ENCODE measurements around the gene LRRC45.

Gene LRRC45

DNA sequence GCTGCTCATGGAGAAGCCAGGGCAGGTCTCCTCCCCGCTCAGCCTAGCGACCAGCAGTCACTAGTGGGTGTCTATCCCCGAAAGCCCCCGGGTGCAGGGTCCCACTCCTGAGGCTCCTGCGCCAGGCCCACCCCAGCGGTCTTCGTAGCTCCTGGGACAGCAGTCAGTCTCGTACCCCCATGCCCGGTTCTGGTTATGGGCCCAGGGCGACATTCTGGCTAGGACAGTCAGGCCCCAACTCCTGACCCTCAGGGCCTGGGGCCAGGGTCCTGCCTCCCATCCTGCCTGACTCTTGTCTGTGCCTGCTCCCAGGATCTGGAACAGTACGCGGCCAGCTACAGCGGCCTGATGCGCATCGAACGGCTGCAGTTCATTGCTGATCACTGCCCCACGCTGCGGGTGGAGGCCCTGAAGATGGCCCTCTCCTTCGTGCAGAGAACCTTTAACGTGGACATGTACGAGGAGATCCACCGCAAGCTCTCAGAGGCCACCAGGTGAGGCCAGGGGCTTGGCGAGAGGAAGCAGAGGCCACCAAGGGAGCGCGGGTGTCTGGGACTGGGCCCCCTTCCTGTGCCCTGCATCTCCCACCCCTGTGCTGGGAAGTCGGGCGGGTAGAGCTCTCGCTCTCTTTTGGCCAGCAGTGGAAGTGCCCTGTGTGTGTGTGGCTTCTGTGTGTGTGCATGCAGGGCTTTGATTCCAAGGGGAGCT, 30.6 kb downstream of the LRRC45 start:
- DNase-seq = no peak

DNA sequence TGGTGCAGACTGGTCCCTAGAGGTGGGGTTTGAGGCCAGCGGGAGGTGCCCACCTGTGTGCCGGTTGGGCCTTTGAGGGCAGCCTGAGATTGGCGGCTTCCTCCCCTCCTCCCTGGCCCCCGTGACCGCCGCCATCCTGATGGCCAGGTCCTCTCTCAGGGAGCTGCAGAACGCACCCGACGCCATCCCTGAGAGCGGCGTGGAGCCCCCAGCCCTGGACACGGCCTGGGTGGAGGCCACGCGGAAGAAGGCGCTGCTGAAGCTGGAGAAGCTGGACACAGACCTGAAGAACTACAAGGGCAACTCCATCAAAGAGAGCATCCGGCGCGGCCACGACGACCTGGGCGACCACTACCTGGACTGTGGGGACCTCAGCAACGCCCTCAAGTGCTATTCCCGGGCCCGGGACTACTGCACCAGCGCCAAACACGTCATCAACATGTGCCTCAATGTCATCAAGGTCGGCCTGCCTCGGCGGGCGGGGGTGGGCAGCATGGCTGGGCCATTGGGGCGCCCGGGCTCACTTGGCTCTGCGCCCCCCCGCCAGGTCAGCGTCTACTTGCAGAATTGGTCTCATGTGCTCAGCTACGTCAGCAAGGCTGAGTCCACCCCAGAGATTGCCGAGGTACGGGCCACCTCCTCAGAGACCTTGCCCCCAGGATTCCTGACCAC, 31.4 kb downstream of the LRRC45 start:
- DNase-seq = no peak

DNA sequence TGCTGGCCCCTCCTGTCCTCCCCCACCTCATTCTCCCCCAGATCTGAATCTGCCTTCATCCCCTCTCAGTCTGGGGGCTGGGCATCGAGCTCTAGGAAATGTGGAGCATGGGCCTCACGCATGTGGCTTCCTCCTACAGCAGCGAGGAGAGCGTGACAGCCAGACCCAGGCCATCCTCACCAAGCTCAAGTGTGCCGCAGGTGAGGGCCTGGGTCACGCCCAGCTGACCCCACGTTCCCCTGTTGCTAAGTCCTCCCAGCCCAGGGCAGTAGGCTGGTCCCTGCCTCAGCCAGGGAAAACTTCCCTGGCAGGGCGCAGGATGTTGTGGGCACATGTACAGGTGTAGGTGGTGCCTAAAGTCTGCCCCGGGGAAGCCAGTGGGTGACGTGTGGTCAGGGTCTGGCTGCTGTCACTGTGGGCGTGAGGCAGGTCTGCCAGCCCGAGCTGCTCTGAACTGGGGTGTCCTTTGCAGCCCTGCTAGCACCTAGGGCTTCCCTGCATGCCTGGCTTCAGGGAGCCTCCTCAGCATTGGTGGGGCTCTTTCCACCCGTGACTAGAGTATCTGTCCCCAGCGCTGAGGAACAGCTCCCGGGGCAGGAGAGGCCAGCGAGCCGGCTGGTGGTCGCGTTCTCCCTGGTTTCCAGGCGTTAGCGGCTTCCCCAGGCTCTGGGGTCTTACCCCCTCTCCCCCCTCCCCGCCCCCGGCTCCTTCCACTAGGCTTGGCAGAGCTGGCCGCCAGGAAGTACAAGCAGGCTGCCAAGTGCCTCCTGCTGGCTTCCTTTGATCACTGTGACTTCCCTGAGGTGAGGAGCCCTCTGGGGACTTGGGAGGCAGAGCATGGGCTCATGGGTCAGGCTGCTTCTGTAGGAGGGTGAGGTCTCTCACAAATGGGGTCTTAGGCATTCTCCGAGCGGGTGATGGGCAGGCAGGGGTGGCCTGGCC, 32.2 kb downstream of the LRRC45 start:
- no peak for DNase-seq

DNA sequence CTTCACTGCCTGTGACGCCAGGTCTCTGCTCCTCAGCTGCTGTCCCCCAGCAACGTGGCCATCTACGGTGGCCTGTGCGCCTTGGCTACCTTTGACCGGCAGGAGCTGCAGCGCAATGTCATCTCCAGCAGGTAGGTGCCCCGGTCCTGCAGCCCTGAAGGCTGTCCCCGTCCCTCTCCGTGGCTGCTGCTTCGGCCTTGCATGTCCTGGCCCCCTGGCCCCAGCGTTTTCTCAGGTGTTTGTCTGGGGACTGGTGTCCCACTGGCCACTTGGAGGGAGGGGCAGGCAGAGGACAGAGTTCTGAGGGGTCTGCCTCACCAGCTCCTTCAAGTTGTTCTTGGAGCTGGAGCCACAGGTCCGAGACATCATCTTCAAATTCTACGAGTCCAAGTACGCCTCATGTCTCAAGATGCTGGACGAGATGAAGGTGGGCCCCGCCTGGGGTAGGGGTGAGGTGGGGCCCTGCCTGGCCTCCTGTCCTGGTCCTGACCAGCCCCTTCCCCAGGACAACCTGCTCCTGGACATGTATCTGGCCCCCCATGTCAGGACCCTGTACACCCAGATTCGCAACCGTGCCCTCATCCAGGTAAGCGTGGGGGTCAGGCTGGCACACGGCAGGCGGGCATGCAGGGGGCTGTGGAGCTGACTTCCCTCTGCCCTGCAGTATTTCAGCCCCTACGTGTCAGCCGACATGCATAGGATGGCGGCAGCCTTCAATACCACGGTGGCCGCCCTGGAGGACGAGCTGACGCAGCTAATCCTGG, 33.0 kb downstream of the LRRC45 start:
- DNase-seq = no peak

DNA sequence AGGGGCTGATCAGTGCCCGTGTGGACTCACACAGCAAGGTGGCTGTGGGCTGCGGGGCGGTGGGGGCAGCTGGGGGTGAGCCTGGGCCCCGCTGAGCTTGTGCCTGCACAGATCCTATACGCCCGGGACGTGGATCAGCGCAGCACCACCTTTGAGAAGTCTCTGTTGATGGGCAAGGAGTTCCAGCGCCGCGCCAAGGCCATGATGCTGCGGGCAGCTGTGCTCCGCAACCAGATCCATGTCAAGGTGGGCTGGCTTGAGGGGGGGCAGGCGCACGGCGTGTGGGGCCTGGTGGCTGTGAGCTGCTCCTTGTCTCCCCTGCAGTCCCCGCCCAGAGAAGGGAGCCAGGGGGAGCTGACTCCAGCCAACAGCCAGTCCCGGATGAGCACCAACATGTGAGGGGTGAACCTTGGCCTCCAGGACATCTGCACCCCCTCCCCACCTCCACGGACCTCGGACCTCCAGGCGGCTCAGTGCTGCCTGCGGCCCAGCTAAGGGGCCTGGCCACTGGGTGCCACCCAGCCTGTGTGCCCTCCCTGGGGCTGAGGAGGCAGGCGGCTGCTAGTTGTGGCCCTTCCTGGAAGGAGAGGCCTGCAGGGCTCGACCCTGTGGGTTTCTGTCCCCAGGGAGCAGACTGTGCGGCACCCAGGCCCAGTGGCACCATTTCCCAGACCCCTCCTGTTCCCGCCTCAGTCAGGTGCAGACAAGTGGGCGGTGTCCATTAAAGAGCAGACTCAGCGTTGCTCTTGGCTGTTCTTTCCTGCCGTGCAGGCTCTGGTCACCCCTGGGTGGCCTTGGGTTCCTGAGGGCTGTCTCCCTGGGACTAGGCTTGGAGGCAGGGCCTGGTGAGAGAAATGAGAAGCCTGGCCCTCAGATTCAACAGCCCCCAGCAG, 33.9 kb downstream of the LRRC45 start:
- DNase-seq = no peak

DNA sequence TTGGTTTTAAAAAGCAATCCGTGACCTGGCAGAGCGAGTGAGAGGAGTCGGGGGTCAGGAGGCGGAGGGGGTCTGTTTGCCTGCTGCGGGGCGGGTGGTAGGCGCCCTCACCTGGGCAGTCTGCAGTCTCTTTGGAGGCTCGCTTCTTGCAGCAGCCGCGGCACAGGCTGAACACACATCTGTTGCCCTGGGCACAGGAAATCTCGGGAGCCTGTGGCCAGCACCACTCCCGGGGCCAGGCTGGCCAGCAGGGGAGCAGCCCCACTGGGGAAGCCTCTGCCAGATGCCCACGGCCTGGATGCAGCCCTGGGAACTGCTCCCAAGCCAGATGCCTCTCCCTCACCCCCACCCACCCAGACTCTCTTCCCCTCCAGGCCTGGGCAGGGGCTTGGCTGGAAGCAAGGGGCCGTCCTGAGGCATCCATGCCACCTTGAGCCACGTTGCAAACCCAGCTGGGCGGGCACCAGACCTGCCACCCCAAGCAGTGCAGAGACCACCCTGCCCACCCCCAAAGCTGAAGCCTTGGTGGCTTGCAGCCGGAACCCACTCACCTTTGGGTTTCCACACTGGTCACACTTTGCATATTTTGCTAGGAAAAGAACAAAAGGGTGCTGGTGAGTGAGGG, 35.2 kb downstream of the LRRC45 start:
- DNase-seq = no peak

DNA sequence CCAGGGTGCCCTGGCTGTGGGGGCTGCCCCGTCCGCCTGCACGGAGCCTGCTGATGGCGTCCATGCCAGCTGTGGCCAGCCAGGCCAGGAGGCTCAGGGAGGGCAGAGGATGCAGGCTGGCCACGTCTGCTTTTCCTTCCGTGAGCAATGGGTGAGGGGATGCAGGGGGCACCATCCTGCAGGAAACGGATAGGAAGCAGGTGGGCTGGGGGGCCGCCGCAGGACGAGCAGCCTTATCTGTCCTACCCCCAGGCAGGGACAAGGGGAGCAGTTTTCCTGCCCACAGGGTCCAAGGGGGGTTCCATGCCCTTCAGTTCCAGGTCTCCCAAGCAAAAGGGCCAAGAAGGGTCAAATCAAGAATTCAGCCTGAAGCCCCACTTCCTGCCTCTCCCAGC, 35.7 kb downstream of the LRRC45 start:
- no peak for DNase-seq

DNA sequence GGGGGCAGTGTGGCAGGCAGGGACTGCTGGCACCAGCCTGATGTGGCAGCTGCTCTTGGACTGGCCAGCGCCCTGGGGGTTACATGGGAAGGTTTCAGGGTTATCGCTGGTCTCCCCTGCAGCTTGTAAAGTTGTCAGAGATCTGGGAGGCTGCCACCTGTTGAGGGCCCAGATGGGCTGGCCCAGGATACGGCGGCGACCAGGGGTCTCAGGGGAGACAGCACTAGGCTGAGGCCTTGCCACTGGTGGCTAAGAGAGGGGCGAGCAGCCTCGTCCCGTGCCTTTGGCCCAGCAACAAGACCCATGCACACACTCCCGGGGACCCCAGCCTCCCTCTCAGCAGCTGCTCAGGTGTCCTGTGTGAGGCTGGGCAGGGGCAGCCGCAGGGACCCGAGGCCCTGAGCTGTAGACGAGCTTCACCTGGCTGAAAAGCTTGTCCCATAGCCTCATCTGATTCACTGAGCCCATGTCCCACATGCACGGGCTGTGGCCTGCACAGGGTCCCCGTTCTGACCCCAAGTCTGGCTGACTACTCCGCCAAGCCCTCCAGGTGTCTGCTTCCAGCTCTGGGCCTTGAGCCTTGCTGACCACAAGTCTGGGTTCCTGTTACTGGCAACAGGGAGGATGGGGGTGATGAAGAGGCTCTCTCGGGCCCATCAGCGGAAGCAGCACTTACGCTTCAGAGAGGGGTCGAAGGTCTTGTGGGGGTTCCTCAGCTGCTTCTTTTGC, 36.3 kb downstream of the LRRC45 start:
- DNase-seq = no peak

DNA sequence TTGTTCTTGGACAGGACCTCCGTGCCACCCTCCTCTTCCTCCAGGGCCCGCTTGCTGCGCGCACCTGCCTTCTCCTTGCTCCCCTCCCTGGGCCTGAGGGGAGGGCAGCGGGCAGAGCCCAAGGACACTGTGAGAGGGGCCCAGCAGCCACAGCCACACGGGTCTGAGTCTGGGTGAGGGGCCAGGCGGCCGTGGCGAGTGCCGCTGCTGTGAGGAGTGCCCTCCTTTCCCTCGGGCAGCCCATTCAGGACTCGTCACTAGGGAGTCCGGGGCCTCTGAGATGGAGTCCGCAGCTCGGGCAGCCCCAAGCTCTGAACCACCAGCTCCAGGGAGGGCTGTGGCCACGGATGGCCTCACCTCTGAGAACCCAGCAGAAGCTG, 36.9 kb downstream of the LRRC45 start:
- no peak for DNase-seq

DNA sequence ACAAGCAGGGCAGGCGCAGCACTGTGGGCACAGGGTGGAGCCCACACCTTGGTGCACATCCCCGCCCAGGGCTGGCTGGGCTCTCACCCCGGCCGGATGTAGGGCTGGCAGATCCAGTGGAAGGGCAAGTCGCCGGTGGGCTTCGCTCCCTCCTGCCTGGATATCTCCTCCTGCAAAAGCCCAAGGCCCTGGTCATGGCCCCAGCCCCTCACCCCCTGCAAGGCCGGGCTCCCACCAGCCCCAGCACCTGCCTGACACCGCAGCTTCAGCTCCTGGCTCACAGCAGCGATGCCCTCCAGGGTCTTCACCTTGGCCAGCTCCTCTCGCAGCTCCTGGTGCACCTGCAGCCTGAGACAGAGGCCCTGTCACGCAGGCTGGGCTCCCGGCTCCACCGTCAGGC, 37.5 kb downstream of the LRRC45 start:
- no peak for DNase-seq

DNA sequence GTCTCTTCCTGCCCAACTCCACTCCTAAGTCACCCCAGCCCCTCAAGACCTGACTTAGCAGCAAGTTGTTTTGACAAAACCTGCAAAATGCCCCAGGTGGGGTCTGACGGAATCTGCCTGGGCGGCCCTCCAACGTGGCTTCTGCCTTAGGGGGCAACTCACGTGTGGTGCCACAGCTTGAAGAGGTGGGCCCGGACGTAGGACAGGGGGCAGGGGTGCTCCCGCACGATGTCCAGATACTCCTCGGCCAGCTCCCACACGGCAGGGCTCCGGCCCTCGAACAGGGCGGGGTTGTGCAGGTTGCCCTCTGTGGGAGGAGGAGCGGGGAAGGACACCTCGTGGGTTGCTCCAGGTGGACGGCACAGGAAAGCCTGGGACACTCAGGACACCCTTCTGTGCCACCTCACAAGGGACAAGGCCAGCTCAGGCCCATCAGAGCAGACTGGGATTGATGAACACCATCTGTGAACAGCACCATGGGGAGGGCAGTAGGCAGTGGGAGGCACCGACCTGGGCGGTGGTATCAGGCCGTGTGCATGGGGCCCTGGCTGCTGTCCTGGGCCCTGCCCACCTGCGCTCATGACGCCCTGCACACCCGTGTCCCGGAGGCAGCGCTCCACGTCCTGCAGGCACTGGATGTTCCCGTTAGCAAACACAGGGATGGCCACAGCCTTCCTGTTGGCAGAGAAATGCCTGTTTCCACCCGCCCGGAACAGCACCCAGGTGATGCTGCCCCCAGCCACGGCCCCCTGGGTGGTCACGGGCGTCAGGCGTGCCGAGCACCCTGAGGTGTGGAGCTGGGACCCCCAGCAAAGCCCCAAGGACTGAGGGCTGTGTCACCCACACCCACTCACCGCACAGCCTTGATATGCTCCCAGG, 38.2 kb downstream of the LRRC45 start:
- DNase-seq = no peak

DNA sequence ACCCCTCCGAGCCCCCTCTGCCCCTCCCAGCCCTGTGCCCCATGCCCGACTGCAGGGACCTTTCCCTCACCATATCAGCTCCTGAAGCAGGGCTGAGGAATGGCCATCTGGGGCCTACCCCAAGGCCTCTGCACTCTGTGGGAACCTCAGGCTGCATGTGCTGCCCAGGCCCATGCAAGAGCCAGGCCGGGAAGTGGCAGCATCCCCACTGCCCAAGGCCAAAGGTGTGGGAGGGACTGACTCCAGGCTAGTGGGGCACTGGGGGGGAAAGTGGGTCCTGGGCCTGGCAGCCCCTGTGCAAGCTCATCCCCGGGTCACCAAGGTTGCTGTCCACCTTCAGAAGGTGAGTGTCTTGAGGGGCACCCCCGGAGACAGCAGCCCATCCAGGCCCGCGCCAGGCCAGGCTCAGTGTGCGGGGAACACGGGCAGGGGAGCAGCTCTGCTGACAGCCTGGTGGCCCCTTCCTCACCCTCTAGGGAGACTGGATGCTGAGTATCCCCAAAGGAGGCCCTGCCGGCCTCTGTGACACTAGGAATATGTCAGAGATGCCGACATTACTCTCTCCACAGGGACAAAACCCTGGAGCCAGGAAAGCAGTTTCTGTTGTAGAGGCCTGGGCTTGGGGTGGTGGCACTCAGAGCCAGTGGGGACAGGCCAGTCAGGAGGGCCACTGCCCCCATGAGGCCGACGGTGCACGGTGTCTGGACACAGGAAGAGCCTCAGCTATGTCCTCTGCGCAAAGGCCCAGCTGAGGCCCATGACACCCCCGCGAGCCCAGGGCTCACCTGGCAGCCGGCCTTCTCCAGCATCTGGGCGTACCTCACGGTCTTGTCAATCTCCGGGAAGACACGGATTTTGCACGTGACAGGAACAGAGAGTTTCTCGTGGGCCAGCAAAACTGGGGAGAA, 39.2 kb downstream of the LRRC45 start:
- no peak for DNase-seq

DNA sequence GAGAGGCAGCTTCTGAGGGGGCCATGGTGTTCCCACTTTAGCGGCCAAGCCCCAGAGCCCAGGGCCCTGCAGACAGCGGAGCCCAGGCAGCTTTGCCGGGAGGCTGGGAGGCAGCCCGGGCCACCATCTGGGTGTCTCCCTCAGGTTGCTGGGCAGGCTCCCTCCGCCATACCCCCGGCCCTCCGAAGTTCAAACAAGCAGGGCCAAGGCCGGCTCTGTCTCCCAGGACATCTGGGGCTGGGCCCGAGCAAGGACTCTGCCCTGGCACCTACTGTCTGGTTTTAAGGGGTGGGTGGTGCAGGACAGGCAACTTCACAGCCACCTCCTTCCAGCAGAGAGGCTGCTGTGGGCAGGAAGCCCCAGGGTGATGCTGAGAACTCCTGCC, 39.9 kb downstream of the LRRC45 start:
- no peak for DNase-seq

DNA sequence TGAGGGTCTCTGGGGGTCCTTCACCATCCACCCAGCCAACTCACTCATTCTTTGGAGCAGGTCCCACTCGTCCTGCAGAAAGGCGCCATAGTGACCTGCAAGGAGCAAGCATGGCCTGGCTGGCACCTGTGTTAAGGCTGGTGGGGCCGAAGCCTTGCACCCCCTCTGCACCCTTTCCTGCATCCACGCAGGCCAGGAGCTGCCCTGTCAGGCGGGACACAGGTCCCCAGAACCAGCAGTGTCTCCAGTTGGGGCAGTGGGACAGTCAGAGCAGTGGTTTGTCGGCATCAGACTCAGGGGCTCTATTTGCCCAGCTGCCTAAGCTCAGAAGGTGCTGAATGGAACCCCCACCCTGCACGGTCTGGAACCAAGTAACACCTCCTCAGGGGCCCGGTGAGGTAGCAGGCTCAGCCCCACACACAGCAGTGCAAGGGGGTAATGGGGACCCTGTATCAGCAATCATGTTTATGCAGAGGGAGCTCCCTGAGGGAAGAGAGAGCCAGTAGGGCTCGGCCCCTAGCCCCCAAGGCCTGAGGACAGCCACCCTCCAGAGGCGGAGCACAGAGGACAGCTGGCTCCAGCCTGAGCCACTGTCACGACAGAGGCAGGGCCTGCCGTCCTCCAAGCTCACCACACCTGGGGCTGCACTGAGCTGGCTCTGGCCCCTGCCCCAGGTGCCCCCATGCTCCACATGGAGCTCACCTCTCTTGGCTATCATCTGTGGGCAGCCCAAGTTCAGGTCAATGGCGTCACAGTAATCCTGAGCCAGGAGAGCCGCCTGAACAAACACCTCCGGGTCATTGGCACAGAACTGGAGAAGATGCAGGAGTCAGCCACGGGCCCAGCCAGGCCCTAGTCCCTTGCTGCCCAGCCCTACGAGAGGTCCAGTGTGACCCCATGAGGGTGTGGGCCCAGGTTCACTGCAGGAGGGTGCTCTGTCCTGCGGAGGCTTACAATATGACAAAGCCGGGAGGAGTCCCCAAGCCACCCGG, 40.6 kb downstream of the LRRC45 start:
- DNase-seq = no peak

DNA sequence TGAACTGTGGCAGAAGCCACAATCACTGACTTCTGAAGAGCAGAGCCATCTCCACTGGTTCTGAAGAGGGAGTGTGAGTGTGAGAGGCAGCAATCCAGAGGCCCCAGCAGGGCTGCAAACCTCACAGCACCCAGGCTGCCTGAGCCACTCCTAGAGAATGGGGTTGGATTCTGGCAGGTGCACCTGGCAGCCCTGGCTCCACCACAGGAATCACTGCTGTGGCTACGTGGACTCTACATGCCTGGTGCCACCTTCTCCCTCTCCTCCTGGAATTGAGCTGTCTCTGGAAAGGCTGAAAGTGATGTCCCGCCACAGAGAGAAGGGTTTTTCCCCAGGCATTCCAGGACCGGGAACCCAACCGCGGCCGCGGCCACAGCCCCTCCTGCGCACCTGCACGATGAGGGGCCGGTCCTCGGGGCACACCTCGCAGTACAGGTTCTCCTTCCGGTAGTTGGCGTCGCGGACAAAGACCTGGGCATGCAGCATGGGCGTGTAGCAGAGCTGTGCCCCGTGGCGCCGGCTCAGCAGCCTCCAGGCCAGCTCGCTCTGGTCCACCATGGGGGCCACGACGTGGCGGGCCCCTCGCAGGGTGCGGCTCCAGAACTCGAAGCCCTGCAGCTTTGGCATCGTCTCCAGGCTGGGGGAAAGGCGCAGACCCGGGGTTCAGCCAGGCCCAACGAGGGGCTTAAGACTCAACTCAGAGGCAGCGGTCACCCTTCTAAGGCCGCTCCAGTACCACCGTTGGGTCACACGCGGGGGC, 41.5 kb downstream of the LRRC45 start:
- no peak for DNase-seq

DNA sequence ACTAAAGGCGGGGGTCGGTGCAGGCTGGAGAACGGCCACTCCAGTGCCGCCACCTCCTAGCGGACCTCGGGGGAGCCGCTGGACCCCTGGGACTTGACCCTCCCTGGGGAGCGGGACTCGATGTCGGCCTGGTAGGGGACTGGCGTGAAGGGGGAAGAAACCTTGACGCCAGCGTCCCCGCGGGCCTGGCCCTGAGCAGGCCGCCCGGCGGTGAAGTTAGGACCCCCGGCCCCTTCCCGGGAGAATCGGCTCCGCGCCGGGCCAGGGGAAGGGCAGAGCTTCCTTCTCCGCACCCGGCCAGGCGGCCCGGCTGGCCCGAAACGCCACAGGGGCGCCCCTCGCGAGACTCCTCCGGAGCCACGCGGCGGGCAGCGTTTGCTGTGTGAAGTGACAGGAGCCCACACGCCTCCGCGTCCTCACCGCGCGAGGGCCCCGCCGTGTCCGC, 42.1 kb downstream of the LRRC45 start:
- DNase-seq = no peak

All from SIG-M5 (cell line).